ENCODE data around the gene PIH1D1.
A peak's percentile ranks its signal among the peaks of the same experiment; 100 is the strongest.

The PIH1D1 gene

GRCh38 chr19:49435670-49436069 is 15.9 kb downstream of the PIH1D1 start:
- FAIRE-seq (no peak), DNase-seq (ENCODE audit: low spot score) (no peak)

GRCh38 chr19:49434907-49435583 is 16.6 kb downstream of the PIH1D1 start:
- no peak for DNase-seq (ENCODE audit: low spot score)

DNA sequence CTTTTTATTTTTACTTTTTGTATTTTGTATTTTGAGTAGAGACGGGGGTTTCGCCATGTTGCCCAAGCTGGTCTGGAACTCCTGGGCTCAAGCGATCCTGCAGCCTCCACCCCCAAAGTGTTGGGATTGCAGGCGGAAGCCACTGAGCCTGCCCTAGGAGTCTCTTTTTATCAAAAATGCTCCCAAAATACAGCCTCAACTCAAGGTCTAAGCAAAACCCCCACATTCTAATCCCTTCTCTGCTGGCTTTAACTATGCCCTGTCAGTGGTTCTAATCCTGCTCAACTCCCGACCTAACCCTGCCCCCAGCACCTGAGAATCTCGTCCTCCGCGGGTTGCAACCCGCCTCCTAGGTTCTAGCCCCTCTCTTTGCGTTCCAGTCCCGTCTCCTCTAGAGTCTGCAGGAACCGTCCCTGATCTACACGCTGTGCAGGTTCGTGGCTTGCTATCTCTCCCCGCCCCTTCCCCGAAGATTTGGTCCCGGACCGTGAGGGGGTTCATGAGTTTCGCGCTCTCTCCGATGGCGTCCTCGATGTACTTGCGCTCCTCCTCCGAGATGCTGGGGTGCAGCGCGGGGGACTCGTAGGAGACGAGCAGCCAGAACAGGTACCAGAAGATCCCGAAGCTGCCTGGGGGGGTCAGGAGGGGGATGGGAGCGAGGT is 18.2 kb downstream of the PIH1D1 start:
- no peak for FAIRE-seq
- no peak for DNase-seq (ENCODE audit: low spot score)

More at GRCh38 chr19:49434907-49435583, 16.6 kb downstream of the PIH1D1 start:
- FAIRE-seq = no peak

- no peak for FAIRE-seq
- no peak for DNase-seq (ENCODE audit: low spot score)
These were observed 19.2 kb downstream of the PIH1D1 start for GRCh38 chr19:49432141-49433073.

DNA sequence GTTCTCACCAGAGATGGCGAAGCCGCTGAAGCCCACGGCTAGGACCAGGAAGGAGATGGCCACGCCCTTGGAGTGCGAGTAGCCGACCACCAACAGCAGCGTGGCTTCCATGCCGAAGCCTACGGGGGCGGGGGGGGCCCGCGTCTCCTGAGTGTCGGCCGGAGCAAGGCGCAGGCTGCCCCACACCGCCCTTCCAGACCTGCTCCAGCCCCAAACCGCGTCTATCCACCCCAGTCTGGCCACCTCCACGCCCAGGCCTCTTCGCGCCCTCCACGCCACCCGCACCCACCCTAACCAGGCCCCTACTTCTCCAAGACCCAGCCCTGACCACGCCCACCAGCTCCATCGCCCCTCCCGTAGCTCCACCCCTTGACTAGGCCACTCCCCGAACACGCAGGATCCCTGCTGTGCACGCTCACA is 20.3 kb downstream of the PIH1D1 start:
- FAIRE-seq (no peak), DNase-seq (ENCODE audit: low spot score) (no peak)

DNA sequence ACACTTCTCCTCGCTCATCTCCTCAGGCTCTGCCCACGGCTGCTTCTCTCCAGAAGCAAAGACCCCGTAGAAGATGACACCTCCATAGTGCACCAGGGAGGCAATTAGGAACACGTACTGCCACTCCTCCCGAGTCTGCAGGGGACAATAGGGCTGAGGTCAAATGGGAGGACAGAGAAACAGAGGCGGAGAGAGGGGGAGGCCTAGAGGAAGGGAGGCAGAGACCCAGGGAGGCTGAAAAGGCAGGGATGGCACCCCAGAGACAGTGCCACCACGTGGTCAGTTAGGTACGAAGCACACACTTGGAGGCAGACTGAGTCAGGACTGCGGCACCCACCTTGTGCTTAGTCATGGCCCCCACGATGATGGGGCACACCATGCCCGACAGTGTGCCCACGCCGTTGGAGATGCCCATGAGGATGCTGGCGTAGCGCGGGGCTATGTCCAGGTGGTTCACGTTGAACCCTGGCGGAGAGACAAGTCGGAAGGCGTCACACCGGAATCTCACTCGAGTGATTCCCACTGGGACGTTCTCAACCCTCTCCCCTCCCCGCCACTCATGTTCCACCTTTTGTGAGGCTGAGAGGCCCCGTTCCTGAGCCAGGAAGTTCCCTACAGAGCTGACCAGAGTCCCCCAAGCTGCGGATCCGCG is 20.8 kb downstream of the PIH1D1 start:
- peak; percentile 86 for FAIRE-seq
- no peak for DNase-seq (ENCODE audit: low spot score)

GRCh38 chr19:49430172-49430677 is 21.4 kb downstream of the PIH1D1 start:
- DNase-seq (ENCODE audit: low spot score) (no peak), FAIRE-seq (no peak)

DNA sequence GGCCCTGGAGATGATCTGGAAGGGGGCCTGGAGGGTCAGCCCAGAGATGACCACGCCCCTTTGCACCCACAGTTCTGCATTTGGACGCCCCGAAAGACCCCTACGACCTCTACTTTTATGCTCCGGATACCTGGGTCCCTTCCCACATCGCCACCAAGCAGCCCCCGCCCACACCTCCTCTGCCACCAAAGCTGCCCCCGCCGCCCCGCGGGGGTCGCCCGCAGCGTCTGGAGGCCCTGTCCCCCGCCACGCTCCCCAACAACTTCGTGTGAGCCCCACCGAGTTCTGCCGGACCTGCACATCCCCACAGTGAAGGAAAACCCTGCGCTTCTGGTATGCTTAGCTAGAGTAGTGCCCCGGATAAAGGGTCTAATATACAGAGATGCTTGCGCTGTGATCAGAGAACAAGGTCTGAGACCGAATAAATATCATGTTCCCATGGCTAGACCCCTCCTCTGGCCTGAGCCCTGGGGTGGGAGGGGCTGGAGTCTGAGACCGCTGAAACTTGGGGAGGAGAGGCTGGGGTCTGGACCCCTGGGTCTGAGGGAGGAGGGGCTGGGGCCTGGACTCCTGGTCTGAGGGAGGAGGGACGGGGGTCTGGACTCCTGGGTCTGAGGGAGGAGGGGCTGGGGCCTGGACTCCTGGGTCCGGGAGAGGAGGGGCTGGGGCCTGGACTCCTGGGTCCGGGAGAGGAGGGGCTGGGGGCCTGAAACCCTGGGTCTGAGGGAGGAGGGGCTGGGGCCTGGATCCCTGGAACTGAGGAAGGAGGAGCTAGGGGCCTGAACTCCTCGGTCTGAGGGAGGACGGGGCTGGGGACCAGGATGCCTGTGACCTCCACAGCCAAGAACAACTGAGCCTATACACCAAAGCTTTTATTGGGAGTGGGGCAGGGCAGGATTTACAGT is 22.8 kb downstream of the PIH1D1 start:
- DNase-seq (ENCODE audit: low spot score) (no peak), FAIRE-seq (no peak)

- FAIRE-seq (no peak), DNase-seq (ENCODE audit: low spot score) (no peak)
These were observed 23.6 kb downstream of the PIH1D1 start for GRCh38 chr19:49427855-49428546.

DNA sequence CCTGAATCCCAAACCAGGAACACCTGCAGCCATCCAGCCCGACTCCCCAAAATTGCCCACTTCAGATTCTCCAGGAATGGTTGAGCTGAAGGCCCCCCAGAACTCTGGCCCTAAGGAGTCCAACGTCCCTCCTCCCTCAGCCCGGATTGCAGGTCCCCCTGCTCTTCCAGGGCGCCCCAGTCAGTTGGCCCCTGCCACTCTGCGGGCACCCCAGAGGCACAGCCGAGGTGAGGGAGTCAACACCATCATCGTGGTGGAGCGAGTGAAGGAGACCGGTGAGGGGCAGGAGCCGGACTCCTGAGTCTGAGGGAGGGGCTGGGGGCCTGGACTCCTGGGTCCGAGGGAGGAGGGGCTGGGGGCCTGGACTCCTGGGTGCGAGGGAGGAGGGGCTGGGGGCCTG is 24.3 kb downstream of the PIH1D1 start:
- FAIRE-seq = no peak
- no peak for DNase-seq (ENCODE audit: low spot score)

GRCh38 chr19:49425922-49426592 is 25.6 kb downstream of the PIH1D1 start:
- FAIRE-seq = no peak
- DNase-seq (ENCODE audit: low spot score) = peak; percentile 69

DNA sequence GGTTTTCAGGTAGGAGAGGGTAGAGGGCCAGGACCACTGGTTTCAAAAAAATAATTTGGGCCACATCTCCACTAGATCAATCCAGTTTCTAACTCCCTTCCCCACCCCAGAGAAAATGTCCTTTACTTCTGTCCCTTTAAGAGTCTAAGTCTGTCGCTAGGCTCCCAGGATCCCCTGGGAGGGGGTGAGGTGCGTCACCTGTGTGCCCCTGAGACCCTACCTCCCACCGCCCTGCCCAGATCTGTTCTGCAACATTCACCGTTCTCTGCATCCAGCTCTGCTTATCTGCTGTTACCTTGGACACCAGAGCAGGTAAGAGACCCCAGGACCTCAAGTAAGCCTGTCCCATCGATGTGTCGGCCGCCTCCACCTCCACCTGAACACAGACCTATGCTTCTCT is 26.4 kb downstream of the PIH1D1 start, which contains the start of gene GFY:
Gene GFY, plus strand, starts transcription at position 211 of the 400 bp plus-strand sequence. CDS start 1,043 bp downstream, outside the sequence.
- DNase-seq (ENCODE audit: low spot score) = no peak
- FAIRE-seq = no peak

DNA sequence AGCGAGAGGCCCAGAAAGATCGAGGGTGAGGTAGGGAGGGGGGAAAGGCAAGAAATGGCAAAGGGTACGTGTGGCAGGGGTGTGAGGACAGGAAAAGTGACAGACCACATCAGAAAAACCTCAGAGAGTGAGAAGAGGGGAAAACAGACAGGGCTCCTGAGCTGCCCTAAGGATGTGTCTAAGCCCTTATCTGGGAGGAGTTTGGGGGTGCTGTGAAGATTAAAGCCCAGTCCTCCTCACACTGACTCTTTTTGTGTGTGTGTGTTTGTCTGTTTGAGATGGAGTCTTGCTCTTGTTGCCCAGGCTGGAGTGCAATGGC is 27.7 kb downstream of the PIH1D1 start:
- no peak for DNase-seq (ENCODE audit: low spot score)
- no peak for FAIRE-seq

DNA sequence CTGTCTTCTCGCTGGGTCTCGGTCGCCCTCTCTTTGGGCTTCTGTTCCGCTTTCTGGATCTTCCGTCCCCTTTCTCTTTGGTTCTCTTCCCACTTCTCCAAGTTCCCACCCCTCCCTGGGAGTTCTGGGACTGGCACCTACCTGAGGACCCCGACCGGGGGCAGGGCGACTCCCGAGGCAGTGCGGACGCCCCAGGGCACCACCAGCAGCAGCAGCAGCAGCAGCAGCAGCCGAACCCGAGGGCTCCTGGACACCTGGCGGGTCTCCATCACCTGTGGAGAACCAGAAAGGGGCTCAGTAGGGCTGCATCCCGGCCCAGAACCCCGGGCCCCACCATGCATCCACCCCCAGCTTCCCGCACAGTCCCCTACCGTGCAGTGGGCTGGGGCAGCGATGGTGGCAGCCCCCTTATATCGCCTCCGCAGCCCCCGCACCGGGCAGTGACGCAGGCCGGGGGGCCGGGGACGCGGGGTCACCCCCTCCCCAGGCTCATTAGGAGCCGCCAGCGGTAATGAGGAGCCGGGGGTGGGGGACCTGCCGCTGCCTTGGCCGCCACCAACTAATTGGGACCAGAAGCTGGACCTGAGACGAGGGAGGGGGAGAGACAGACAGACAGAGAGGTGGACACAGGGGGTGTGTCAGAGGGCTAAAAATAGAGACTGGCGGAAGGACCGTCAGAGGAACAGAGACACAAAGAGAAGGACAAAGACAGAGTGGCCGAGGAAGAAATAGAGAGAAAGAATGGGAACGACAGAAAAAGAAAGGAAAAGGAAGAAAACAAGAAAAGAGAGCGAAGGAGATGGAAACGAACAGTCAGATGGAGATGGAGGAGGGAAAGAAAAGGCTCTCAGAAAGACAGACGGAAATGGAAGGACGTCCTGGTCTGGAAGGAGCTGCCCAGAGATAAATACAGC is 28.3 kb downstream of the PIH1D1 start, which contains the start of gene PTH2:
Gene PTH2, minus strand, starts transcription at position 371 of the 914 bp plus-strand sequence. Its CDS starts 102 bp downstream, at position 269.
- DNase-seq (ENCODE audit: low spot score) (no peak), FAIRE-seq (no peak)

DNA sequence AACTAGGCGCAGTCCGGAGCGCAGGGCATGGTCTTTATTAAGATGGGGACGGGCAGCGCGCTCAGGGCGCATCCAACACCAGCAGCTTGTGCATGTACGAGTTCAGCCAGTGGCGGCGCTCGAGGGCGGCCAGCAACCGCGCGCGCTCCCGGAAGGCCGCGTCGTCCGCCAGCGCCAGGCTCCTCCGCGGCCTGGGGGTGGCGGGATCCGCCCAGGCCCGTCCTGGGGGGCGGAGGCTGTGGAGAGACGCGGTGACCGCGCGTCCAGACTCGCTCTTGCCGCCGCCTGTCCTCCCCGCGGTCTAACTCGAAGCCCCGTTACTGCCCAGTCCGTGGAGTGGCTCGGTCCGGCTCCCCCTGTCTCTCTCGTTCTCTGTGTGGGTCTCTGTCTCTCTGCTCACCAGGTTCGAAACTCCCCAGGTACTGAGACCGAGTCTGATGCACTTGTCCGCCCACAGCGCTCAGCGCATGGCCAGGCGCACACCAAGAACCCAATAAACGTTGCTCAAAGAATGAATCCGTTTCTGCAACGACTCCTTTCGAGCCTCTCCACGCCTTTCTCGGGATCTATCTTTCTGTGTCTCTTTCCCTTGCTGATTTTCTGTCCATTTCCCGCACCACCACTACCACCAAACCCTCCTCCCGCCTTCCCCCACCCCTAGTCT is 29.1 kb downstream of the PIH1D1 start:
- no peak for DNase-seq (ENCODE audit: low spot score)
- no peak for FAIRE-seq

- no peak for DNase-seq (ENCODE audit: low spot score)
- no peak for FAIRE-seq
These were observed 29.8 kb downstream of the PIH1D1 start for GRCh38 chr19:49421878-49422202.

- DNase-seq (ENCODE audit: low spot score) (no peak), FAIRE-seq (no peak)
These were observed 30.4 kb downstream of the PIH1D1 start for GRCh38 chr19:49421039-49421877.
